ENCODE data around the gene MED27. TPM values are rescaled to one million over a fixed set of nuclear protein-coding genes. Genes with fewer than 3 reads are reported as not detected.

MED27 gene
- total and polyA plus RNA-seq, 8 donors: 3.2 to 11.7 (median 5.8) TPM

GRCh38 chr9:131813116-131813515, 266.6 kb downstream of the MED27 start:
- ATAC-seq: no peak
- FAIRE-seq: no peak
- DNase-seq: no peak
- Histone ChIP-seq H3K9me3 (no peaks in the 10 kb centered on the region), H3K36me3 (no peaks in the 10 kb centered on the region), H3K4me3 (no peak overlapping the region), H3K27ac (no peak overlapping the region), H3K27me3 (no peaks in the 10 kb centered on the region), H3K4me1 (no peaks in the 10 kb centered on the region)
- TF ChIP-seq, protein P1, sequence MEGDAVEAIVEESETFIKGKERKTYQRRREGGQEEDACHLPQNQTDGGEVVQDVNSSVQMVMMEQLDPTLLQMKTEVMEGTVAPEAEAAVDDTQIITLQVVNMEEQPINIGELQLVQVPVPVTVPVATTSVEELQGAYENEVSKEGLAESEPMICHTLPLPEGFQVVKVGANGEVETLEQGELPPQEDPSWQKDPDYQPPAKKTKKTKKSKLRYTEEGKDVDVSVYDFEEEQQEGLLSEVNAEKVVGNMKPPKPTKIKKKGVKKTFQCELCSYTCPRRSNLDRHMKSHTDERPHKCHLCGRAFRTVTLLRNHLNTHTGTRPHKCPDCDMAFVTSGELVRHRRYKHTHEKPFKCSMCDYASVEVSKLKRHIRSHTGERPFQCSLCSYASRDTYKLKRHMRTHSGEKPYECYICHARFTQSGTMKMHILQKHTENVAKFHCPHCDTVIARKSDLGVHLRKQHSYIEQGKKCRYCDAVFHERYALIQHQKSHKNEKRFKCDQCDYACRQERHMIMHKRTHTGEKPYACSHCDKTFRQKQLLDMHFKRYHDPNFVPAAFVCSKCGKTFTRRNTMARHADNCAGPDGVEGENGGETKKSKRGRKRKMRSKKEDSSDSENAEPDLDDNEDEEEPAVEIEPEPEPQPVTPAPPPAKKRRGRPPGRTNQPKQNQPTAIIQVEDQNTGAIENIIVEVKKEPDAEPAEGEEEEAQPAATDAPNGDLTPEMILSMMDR (IDR thresholded peaks at IDR 0.05): no peak
- intact Hi-C loops (cut with DNase I): no loop called here
- 63 to 71% methylated on average over 9 of the region's 9 CpGs for WGBS, 2 donors

GRCh38 chr9:131812116-131812790, 267.4 kb downstream of the MED27 start:
- 66 to 76% methylated on average over 22 to 23 of the region's 23 CpGs for WGBS, 2 donors
- H3K4me1 ChIP-seq: no peaks in the 10 kb centered on the region
- no peak for DNase-seq
- intact Hi-C loops (cut with DNase I): no loop called here
- H3K9me3 ChIP-seq: no peaks in the 10 kb centered on the region
- H3K36me3 ChIP-seq: no peaks in the 10 kb centered on the region
- TF ChIP-seq, protein P1 (IDR thresholded peaks at IDR 0.05): no peak
- H3K4me3 ChIP-seq: no peak overlapping the region
- no peak for ATAC-seq
- no peaks in the 10 kb centered on the region for H3K27me3 ChIP-seq
- no peak overlapping the region for H3K27ac ChIP-seq
- FAIRE-seq: no peak

DNA sequence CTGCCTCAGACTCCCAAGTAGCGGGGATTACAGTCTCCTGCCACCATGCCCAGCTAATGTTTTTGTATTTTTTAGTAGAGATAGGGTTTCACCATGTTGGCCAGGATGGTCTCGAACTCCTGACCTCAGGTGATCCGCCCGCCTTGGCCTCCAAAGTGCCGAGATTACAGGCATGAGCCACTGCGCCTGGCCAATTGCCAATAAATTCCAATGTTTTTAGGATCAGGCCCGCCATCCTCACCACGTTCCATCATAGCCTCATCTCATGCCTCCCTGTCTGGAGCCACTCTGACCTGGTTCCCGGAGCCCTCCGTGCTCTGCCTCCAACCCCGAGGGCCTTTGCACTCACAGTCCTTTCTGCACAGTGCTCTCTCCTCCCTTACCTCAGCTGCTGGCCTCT, 268.3 kb downstream of the MED27 start:
- no peaks in the 10 kb centered on the region for H3K27me3 ChIP-seq
- H3K9me3 ChIP-seq: no peaks in the 10 kb centered on the region
- no peaks in the 10 kb centered on the region for H3K4me1 ChIP-seq
- H3K4me3 ChIP-seq: no peak overlapping the region
- TF ChIP-seq, protein P1 (IDR thresholded peaks at IDR 0.05): no peak
- H3K36me3 ChIP-seq: no peaks in the 10 kb centered on the region
- H3K27ac ChIP-seq: no peak overlapping the region
- intact Hi-C loops (cut with DNase I): no loop called here
- FAIRE-seq (no peak), ATAC-seq (no peak), DNase-seq (no peak)
- WGBS, 2 donors: 67 to 73% methylated on average over 11 of the region's 11 CpGs

DNA sequence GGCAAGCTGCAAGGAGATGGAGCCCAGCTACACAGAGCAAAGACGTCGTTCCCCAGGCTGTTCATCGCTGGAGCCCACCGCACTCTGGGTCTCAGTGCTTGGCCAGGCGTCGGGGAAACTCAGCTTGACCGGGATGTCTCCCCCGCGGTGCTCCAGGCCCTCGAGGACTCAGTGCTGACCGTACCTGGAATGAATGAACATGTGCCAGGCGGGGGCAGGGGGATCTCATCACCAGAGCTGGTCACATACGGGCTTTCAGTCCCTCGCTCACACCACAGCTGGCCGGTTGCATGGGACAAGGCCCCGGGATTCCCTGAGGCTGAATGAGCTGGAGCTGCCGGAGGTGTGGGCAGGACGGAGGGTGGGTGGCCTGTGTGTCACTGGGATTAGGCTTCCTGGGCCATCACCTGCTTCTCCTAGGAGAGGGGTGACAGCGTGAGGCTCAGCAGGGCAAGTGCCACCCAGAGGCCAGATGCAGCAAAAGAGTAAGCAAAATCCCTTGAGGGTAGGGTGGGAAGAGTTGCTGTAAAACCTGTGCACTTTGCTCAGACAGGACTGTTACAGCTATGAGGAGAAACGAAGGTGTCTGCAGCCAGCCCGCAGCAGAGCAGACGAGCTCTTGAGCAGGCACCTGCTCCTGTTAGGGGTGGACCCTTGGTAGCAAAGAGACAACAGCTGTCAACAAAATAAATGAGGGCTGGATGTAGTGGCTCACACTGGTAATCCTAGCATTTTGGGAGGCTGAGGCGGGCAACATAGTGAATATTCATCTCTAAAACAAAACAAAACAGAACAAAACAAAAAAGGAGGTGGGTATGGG, 269.1 kb downstream of the MED27 start:
- Histone ChIP-seq H3K27me3 (no peaks in the 10 kb centered on the region), H3K9me3 (no peaks in the 10 kb centered on the region), H3K4me1 (no peaks in the 10 kb centered on the region), H3K4me3 (no peak overlapping the region), H3K27ac (no peak overlapping the region), H3K36me3 (no peaks in the 10 kb centered on the region)
- ATAC-seq: no peak
- DNase-seq: no peak
- FAIRE-seq: no peak
- WGBS, 2 donors: 63 to 69% methylated on average over 23 of the region's 23 CpGs
- TF ChIP-seq, protein P1 (IDR thresholded peaks at IDR 0.05): no peak
- intact Hi-C loops (cut with DNase I): no loop called here

Other genes with a start within 250 kb of the MED27 start
- gene NTNG2, start 82.2 kb upstream of the MED27 start, total RNA-seq: 1 to 10 TPM; 1.0 to 6.4 (median 3.6) TPM
- 1 to 10 TPM; 1.1 to 1.5 TPM for gene NTNG2, start 82.2 kb upstream of the MED27 start, polyA plus RNA-seq

Measured in pancreas (tissue), 10 donors.